Parathyroid adenoma (tissue), 2 donors: Measurements from ENCODE around the gene COLEC12.

Experiments
- H2AFZ ChIP-seq: fragments of 300-600 bp; sonication (generic); one replicate; pipeline ENCODE4 v1.7.0; 2017; ENCODE audit warnings: antibody characterized with exemption, mild to moderate bottlenecking
- H3K27ac ChIP-seq: fragments of 300-600 bp; sonication (generic); one replicate; pipeline ENCODE4 v1.7.0; 2017
- H3K27me3 ChIP-seq: fragments of 300-600 bp; sonication (generic); one replicate; pipeline ENCODE4 v1.7.0; 2017; ENCODE audit warnings: low read length; ENCODE audit not compliant: control insufficient read depth, insufficient read depth
- H3K36me3 ChIP-seq: fragments of 300-600 bp; sonication (generic); one replicate; pipeline ENCODE4 v1.7.0; 2017; ENCODE audit warnings: low read length; ENCODE audit not compliant: control insufficient read depth, insufficient read depth
- H3K4me1 ChIP-seq: fragments of 300-600 bp; sonication (generic); one replicate; pipeline ENCODE4 v1.7.0; 2017; ENCODE audit warnings: control low read depth
- H3K4me2 ChIP-seq: fragments of 300-600 bp; sonication (generic); one replicate; pipeline ENCODE4 v1.7.0; 2017; ENCODE audit warnings: low read length
- H3K4me3 ChIP-seq: fragments of 300-600 bp; sonication (generic); one replicate; pipeline ENCODE4 v1.7.0; 2017; ENCODE audit warnings: low read depth, low read length
- H3K79me2 ChIP-seq: fragments of 300-600 bp; sonication (generic); one replicate; pipeline ENCODE4 v1.7.0; 2017; ENCODE audit warnings: control low read depth
- H3K9ac ChIP-seq: fragments of 300-600 bp; sonication (generic); one replicate; pipeline ENCODE4 v1.7.0; 2017; ENCODE audit warnings: mild to moderate bottlenecking
- H3K9me3 ChIP-seq: fragments of 300-600 bp; sonication (generic); one replicate; pipeline ENCODE4 v1.7.0; 2017; ENCODE audit warnings: low read length; ENCODE audit not compliant: control insufficient read depth
- CTCF ChIP-seq: fragments of 300-600 bp; sonication (generic); IDR thresholded peaks from one replicate; pipeline ENCODE4 v1.7.0; 2017; ENCODE audit warnings: antibody characterized with exemption, mild to moderate bottlenecking
- donor health status: primary hyperparathyroidism.

The COLEC12 gene

DNA sequence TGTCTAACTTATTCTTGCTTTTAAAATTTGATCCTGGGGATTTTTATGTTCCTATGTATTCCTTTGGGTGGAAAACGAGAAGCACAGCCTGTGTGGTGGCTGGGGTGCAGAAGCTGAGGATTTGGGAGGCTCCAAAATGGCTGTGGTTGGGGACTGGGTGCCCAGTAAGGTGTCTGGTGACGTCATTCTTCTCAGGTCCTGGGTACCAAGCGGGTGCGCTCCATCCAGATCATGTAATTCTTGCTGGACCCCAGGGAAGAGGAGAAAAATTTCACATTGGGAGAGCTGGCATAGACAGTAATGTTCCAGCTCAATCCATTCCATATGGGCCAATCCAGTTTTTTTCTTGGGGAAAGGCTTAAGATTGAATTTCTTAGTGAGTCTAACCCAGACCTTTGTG is 171.6 kb downstream of the COLEC12 start:
- Histone ChIP-seq H3K4me3 (no peak overlapping the region), H3K9ac (no peak overlapping the region)
- no peak for TF ChIP-seq CTCF

GRCh38 chr18:326846-327245 is 173.7 kb downstream of the COLEC12 start:
- H3K36me3 ChIP-seq = no peaks in the 10 kb centered on the region
- H2AFZ ChIP-seq = no peak overlapping the region
- no peaks in the 10 kb centered on the region for H3K27me3 ChIP-seq
- no peak overlapping the region for H3K4me3 ChIP-seq
- no peak overlapping the region for H3K9ac ChIP-seq
- H3K27ac ChIP-seq = no peak overlapping the region
- H3K4me2 ChIP-seq = no peak overlapping the region
- no peaks in the 10 kb centered on the region for H3K9me3 ChIP-seq
- no peaks in the 10 kb centered on the region for H3K4me1 ChIP-seq
- H3K79me2 ChIP-seq = no peaks in the 10 kb centered on the region
- TF ChIP-seq CTCF = no peak

More for the DNA sequence above, 171.6 kb downstream of the COLEC12 start:
- Histone ChIP-seq H2AFZ (no peak overlapping the region), H3K4me2 (no peak overlapping the region), H3K79me2 (no peaks in the 10 kb centered on the region), H3K36me3 (no peaks in the 10 kb centered on the region), H3K27ac (no peak overlapping the region), H3K9me3 (no peaks in the 10 kb centered on the region), H3K4me1 (no peaks in the 10 kb centered on the region), H3K27me3 (no peaks in the 10 kb centered on the region)

DNA sequence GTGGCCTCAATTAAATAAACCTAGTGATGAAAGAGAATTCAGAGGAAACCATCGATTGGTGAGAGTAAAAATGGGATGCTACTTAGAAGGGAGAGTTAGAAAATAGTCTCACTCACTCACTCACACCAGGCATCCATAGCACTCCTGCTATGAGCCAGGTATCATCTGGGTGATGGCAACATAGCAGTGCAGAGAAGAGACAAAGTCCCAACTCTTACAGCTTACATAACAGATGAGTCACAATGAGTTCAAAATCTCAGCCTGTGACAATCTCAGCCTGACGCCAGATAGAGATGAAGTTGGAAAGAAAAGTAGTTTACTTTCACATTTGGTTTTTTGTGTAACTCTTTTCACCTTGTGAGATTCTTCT is 177.3 kb downstream of the COLEC12 start:
- no peak overlapping the region for H3K9ac ChIP-seq
- no peak for TF ChIP-seq CTCF
- H3K27me3 ChIP-seq = no peaks in the 10 kb centered on the region
- H3K4me2 ChIP-seq = no peak overlapping the region
- no peaks in the 10 kb centered on the region for H3K9me3 ChIP-seq
- H3K36me3 ChIP-seq = no peaks in the 10 kb centered on the region
- H3K4me3 ChIP-seq = no peak overlapping the region
- H2AFZ ChIP-seq = peak overlapping the region; percentile 5
- no peak overlapping the region for H3K27ac ChIP-seq
- H3K79me2 ChIP-seq = no peaks in the 10 kb centered on the region
- no peaks in the 10 kb centered on the region for H3K4me1 ChIP-seq

DNA sequence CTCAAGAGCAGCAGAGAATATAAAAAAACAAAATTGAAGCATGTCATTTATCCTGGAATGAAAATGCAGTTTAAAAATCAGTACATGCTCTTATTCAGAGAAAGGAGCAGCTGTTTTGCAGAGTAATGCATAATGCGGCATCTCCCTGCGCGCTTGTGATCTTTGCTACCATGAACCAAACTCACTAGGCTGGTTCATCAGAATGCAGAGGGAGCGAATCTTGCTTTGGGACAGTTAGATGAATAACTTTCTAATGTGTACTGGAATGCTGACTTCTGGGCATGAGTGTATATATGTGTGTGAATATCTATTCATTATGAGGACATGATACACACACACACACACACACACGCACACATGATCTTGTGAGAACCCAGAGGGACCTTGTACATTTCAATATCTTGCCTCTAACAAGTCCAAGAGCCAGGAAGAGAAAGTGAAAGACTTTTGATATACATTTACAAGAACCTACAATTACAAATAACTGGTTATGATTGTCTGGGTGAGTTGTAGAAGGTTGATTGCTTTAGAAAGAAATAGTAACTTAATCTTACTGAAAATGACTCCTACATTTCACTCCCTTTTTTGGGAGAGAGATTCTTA is 178.5 kb downstream of the COLEC12 start:
- Histone ChIP-seq H3K4me3 (no peak overlapping the region), H3K9ac (no peak overlapping the region), H3K9me3 (no peaks in the 10 kb centered on the region), H2AFZ (no peak overlapping the region), H3K4me1 (no peaks in the 10 kb centered on the region), H3K27ac (no peak overlapping the region), H3K4me2 (no peak overlapping the region), H3K79me2 (no peaks in the 10 kb centered on the region), H3K27me3 (no peaks in the 10 kb centered on the region), H3K36me3 (no peaks in the 10 kb centered on the region)
- no peak for TF ChIP-seq CTCF

DNA sequence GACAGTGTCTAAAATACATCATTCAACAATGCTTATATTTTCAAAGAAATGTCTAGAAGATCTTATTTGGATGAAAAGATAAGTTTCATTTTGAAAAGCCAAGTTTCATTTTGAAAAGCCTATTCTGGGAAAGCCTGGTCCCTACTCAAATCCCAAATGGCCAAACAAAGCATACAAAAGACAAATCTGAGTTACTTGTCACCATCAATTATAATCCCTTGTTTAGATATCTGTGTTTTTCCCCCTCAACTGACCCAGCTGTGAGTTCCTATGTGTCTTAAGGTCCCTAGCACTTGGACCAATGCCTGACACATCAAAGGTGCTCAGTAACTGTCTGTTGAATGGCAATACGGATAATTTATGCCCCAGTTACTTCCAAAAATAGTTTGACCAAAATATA is 180.3 kb downstream of the COLEC12 start:
- Histone ChIP-seq H3K36me3 (no peaks in the 10 kb centered on the region), H2AFZ (no peak overlapping the region), H3K79me2 (no peaks in the 10 kb centered on the region), H3K27ac (no peak overlapping the region), H3K4me3 (no peak overlapping the region), H3K4me1 (no peaks in the 10 kb centered on the region), H3K9ac (no peak overlapping the region), H3K4me2 (no peak overlapping the region), H3K27me3 (no peaks in the 10 kb centered on the region), H3K9me3 (no peaks in the 10 kb centered on the region)
- TF ChIP-seq CTCF = no peak
